K562 (cell line): ENCODE results near the gene CPSF4L. TPM values are rescaled to one million over a fixed set of nuclear protein-coding genes. Genes with fewer than 3 reads are reported as not detected.

Source experiments
- CREB1 ChIP-seq, 2 experiments: sonication (generic) in 1 of 2; formaldehyde crosslinking in 1 of 2; IDR thresholded peaks; 2 replicates each; pipeline versions ENCODE4 v1.6.1 to v1.8.0; 2012 to 2022; ENCODE audit warnings: inconsistent platforms in 1 of 2, mild to moderate bottlenecking in 1 of 2, missing genetic modification reagents in 1 of 2, moderate library complexity in 1 of 2
- ELF2 ChIP-seq: fragments of 250-450 bp; sonication (Bioruptor Pico); IDR thresholded peaks from 2 replicates; pipeline ENCODE4 v1.5.0; 2021; ENCODE audit warnings: mild to moderate bottlenecking
- FOXA3 ChIP-seq, 2 experiments: fragments of 450-650 bp in 1 of 2; sonication (generic) in 1 of 2; formaldehyde crosslinking; IDR thresholded peaks in 1 of 2; conservative IDR thresholded peaks in 1 of 2; 2 replicates each; pipeline versions ENCODE4 v1.4.0 to v1.8.0; 2020 to 2022; ENCODE audit warnings: mild to moderate bottlenecking in 2 of 2, missing genetic modification reagents in 1 of 2
- FOXK2 ChIP-seq, 2 experiments: fragments of 450-650 bp; IDR thresholded peaks in 1 of 2; conservative IDR thresholded peaks in 1 of 2; 2 replicates each; pipeline ENCODE4 v1.6.1; 2016; ENCODE audit warnings: low read depth in 2 of 2, mild to moderate bottlenecking in 1 of 2
- FUS ChIP-seq: fragments of 200-400 bp; formaldehyde crosslinking; optimal IDR thresholded peaks from 2 replicates; pipeline ENCODE3; 2017; ENCODE audit warnings: low read depth, low read length
- GTF2F1 ChIP-seq: IDR thresholded peaks from 2 replicates; pipeline ENCODE4 v1.6.1; 2011; ENCODE audit warnings: low read depth, low read length, improper control_type of control experiment
- HOXB6 ChIP-seq: fragments of 250-450 bp; sonication (Bioruptor Pico); IDR thresholded peaks from 2 replicates; pipeline ENCODE4 v1.5.1; 2022; ENCODE audit warnings: mild to moderate bottlenecking, borderline replicate concordance
- LCOR ChIP-seq: sonication (generic); formaldehyde crosslinking; IDR thresholded peaks from 2 replicates; pipeline ENCODE4 v1.8.0; 2022; ENCODE audit warnings: mild to moderate bottlenecking, missing genetic modification reagents
- NCOR1 ChIP-seq: fragments of 450-650 bp; IDR thresholded peaks from 2 replicates; pipeline ENCODE4 v1.6.1; 2016; ENCODE audit warnings: mild to moderate bottlenecking, moderate library complexity
- NUFIP1 ChIP-seq: fragments of 450-650 bp; IDR thresholded peaks from 2 replicates; pipeline ENCODE4 v1.6.1; 2018; ENCODE audit not compliant: partially characterized antibody
- RBM22 ChIP-seq: fragments of 200-400 bp; formaldehyde crosslinking; IDR thresholded peaks from 2 replicates; pipeline ENCODE4 v1.6.1; 2018; ENCODE audit warnings: low read length, low read depth; ENCODE audit not compliant: poor library complexity, severe bottlenecking
- SIN3A ChIP-seq, 2 experiments: fragments of 150-350 bp in 1 of 2; IDR thresholded peaks; 2 replicates each; pipeline ENCODE4 v1.6.1; 2011 to 2016; ENCODE audit warnings: borderline replicate concordance in 2 of 2, low read depth in 2 of 2, low read length in 2 of 2, mild to moderate bottlenecking in 2 of 2, moderate library complexity in 2 of 2; ENCODE audit not compliant: control insufficient read depth in 1 of 2
- SLC30A9 ChIP-seq: fragments of 250-450 bp; sonication (Bioruptor Pico); IDR thresholded peaks from 2 replicates; pipeline ENCODE4 v1.8.0; 2022; ENCODE audit warnings: mild to moderate bottlenecking, moderate library complexity
- SP2 ChIP-seq: IDR thresholded peaks from 2 replicates; pipeline ENCODE4 v1.6.1; 2011; ENCODE audit warnings: mild to moderate bottlenecking, low read depth, low read length, moderate library complexity; ENCODE audit not compliant: poor library complexity, severe bottlenecking; ENCODE audit errors: extremely low read depth
- TGIF2 ChIP-seq: sonication (generic); formaldehyde crosslinking; IDR thresholded peaks from 2 replicates; pipeline ENCODE4 v1.8.1; 2022; ENCODE audit warnings: mild to moderate bottlenecking, missing genetic modification reagents, moderate library complexity
- THRA ChIP-seq: fragments of 450-650 bp; IDR thresholded peaks from 2 replicates; pipeline ENCODE4 v1.6.1; 2017; ENCODE audit warnings: mild to moderate bottlenecking, moderate library complexity
- TRIM24 ChIP-seq, 2 experiments: fragments of 450-650 bp; IDR thresholded peaks; 2 replicates each; pipeline ENCODE4 v1.6.1; 2016
- ZNF146 ChIP-seq: IDR thresholded peaks from one replicate; pipeline ENCODE4 v1.6.1; 2018; ENCODE audit warnings: missing compliant biosample characterization; ENCODE audit not compliant: unreplicated experiment
- ZNF212 ChIP-seq: fragments of 450-650 bp; formaldehyde crosslinking; IDR thresholded peaks from 2 replicates; pipeline ENCODE4 v1.4.0; 2020; ENCODE audit warnings: mild to moderate bottlenecking
- ZNF324 ChIP-seq: fragments of 250-450 bp; sonication (Bioruptor Pico); IDR thresholded peaks from 2 replicates; pipeline ENCODE4 v1.4.0; 2020; ENCODE audit warnings: mild to moderate bottlenecking
- polyA plus RNA-seq, 8 experiments: library from polyadenylated mRNA; depleted of rRNA in 4 of 8; stranded (reverse) in 5 of 8; unstranded in 3 of 8; fragments of >200 nt; fragmentation: Nextera tagmentation in 2 of 8; fragmentation: Illumina TruSeq in 1 of 8; extraction: Ambion mirVana in 2 of 8; extraction: Trizol in 1 of 8; gene quantifications; 2 replicates each; pipeline versions ENCODE4 v1.2.1 to v1.2.3, GENCODE V29; 2011 to 2014; ENCODE audit warnings: inconsistent platforms in 1 of 8, missing spikeins in 1 of 8
- total RNA-seq, 7 experiments: library from RNA; depleted of rRNA in 6 of 7; stranded (reverse); fragments of >200 nt in 6 of 7; fragmentation: Illumina TruSeq in 2 of 7; extraction: Trizol in 2 of 7; gene quantifications; 2 replicates each; pipeline versions ENCODE4 v1.2.1 to v1.2.3, GENCODE V29; 2011 to 2021; ENCODE audit warnings: low replicate concordance in 1 of 7
- TF ChIP-seq, protein P1 (sequence below): fragments of 250-450 bp; sonication (Bioruptor Pico); IDR thresholded peaks from 2 replicates; pipeline ENCODE4 v1.4.0; 2020; ENCODE audit warnings: borderline replicate concordance
- TF ChIP-seq, protein P2 (sequence below): fragments of 450-650 bp; IDR thresholded peaks from 2 replicates; pipeline ENCODE4 v1.6.1; 2016; ENCODE audit warnings: borderline replicate concordance
- TF ChIP-seq, protein P3 (sequence below), 3 experiments: fragments of 200-800 bp in 1 of 3; sonication (Bioruptor generic) in 1 of 3; sonication (generic) in 1 of 3; formaldehyde crosslinking in 1 of 3; IDR thresholded peaks; 2 replicates each; pipeline versions ENCODE4 v1.6.1 to v1.8.0; 2016 to 2022; ENCODE audit warnings: mild to moderate bottlenecking in 2 of 3, missing compliant biosample characterization in 2 of 3, missing genetic modification characterization in 2 of 3, missing genetic modification reagents in 1 of 3

The CPSF4L gene
- total and polyA plus RNA-seq, 9 of the 15 experiments (the other 6 are each of a cell fraction or from before 2014, with no cell fraction given), result not detected

DNA sequence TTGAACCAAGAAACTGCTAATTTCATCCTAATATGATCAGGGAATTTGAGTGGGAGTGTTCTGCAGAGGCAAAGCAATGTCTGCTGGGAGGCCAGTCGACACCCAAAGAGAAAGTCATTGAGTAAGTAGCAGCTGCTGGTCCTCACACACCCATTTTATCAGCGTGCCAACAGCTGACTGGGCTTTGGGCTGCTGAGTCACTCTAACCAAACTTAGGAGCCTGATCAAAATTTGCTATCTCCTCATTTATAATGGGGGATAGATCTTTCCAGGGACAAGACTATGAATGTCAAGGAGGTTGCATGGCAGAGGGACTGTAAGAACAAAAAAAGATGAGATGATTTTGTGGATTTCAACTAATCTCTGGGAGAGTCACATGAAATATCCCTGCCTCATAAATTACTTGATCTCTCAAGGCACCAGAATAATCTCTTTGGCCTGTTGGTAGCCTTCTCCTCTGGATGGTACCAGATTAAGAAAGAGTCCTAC, 32.9 kb downstream of the CPSF4L start (continued):
- TF ChIP-seq TRIM24 (IDR thresholded peaks at IDR 0.05) (peak; percentile 40 to 63; a peak in 2 of 4 replicates), HOXB6 (CRISPR knock-in tag) (no peak), NCOR1 (peak; percentile 77), ZNF324 (CRISPR knock-in tag) (no peak), CREB1 (IDR thresholded peaks at IDR 0.05) (no peak), CREB1 (CRISPR knock-in tag; IDR thresholded peaks at IDR 0.05) (no peak), FOXA3 (CRISPR knock-in tag; conservative IDR thresholded peaks at IDR 0.05 in 1 of 2, IDR thresholded peaks at IDR 0.05 in 1 of 2) (no peak), THRA (no peak), FUS (no peak), NUFIP1 (no peak), SIN3A (IDR thresholded peaks at IDR 0.05; ENCODE audit: borderline replicate concordance in 2 of 2, control insufficient read depth in 1 of 2, low read depth in 2 of 2, low read length in 2 of 2) (peak; percentile 97 to 99), ELF2 (no peak), RBM22 (no peak), TGIF2 (CRISPR knock-in tag) (no peak), SLC30A9 (CRISPR knock-in tag) (no peak), LCOR (CRISPR knock-in tag) (0 out of 2 replicates have a peak, but pooled peaks have one; percentile 38), FOXK2 (conservative IDR thresholded peaks at IDR 0.05 in 1 of 2, IDR thresholded peaks at IDR 0.05 in 1 of 2; ENCODE audit: low read depth in 2 of 2) (no peak), SP2 (no peak), GTF2F1 (no peak), ZNF146 (CRISPR knock-in tag) (no peak), ZNF212 (CRISPR knock-in tag) (no peak)
- TF ChIP-seq, protein P1, sequence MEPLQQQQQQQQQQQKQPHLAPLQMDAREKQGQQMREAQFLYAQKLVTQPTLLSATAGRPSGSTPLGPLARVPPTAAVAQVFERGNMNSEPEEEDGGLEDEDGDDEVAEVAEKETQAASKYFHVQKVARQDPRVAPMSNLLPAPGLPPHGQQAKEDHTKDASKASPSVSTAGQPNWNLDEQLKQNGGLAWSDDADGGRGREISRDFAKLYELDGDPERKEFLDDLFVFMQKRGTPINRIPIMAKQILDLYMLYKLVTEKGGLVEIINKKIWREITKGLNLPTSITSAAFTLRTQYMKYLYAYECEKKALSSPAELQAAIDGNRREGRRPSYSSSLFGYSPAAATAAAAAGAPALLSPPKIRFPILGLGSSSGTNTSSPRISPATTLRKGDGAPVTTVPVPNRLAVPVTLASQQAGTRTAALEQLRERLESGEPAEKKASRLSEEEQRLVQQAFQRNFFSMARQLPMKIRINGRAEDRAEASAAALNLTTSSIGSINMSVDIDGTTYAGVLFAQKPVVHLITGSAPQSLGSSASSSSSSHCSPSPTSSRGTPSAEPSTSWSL (CRISPR knock-in tag), result no peak
- TF ChIP-seq, protein P2, sequence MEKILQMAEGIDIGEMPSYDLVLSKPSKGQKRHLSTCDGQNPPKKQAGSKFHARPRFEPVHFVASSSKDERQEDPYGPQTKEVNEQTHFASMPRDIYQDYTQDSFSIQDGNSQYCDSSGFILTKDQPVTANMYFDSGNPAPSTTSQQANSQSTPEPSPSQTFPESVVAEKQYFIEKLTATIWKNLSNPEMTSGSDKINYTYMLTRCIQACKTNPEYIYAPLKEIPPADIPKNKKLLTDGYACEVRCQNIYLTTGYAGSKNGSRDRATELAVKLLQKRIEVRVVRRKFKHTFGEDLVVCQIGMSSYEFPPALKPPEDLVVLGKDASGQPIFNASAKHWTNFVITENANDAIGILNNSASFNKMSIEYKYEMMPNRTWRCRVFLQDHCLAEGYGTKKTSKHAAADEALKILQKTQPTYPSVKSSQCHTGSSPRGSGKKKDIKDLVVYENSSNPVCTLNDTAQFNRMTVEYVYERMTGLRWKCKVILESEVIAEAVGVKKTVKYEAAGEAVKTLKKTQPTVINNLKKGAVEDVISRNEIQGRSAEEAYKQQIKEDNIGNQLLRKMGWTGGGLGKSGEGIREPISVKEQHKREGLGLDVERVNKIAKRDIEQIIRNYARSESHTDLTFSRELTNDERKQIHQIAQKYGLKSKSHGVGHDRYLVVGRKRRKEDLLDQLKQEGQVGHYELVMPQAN, result peak; percentile 62; the same call in 1 of the 2 replicates
- TF ChIP-seq, protein P3, sequence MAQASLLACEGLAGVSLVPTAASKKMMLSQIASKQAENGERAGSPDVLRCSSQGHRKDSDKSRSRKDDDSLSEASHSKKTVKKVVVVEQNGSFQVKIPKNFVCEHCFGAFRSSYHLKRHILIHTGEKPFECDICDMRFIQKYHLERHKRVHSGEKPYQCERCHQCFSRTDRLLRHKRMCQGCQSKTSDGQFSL (CRISPR knock-in tag; IDR thresholded peaks at IDR 0.05), result no peak
- TF ChIP-seq, protein P3 (tag; IDR thresholded peaks at IDR 0.05), result no peak
